ENCODE results near the gene KLHL20.

DNA sequence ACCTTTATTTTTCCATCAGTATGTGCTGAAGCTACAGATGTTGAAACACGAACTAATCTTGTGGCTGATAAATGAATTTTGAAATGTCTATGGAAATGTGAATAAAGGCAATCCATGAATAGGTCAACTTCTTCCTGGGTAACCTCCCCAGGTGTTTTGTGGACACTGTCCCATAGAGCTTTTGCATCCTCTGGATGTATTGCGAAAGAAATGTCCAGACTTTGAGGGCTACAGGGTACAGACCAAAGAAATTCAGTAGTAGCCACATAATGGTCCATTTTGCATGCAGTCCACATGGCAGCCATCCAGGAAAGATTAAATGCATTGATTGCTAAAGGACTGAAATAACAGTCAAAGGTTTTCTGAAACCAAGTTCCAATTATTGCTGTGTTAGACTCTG is 88.2 kb downstream of the KLHL20 start:
- no peak for TF ChIP-seq EZH2phosphoT487 (IDR thresholded peaks at IDR 0.05; ENCODE audit: insufficient read depth, low read depth)
- no peak for TF ChIP-seq EZH2 (IDR thresholded peaks at IDR 0.05; ENCODE audit: insufficient read depth, poor library complexity, severe bottlenecking)

All from GM23248 (cell line).